WTC11 (cell line): ENCODE results near the gene ZEB2. TPM values are rescaled to one million over a fixed set of nuclear protein-coding genes. Genes with fewer than 3 reads are reported as not detected.
A peak's percentile ranks its signal among the peaks of the same experiment; 100 is the strongest.

ENCODE experiments used
- ATAC-seq: fragments of 200-7000 bp; cut with Tn5 transposase; 2 replicates; pipeline ENCODE4 v1.10.0; 2021; ENCODE audit warnings: mild to moderate bottlenecking, moderate library complexity
- CTCF ChIA-PET: fragments of 300-600 bp; sonication (Branson Sonifier 250); formaldehyde crosslinking; loops from one replicate; lab custom pipeline; 2021; ENCODE audit warnings: antibody characterized with exemption; lab: Charles Lee
- POLR2A ChIA-PET: fragments of 350-600 bp; sonication (Branson Sonifier 250); formaldehyde crosslinking; loops from one replicate; lab custom pipeline; 2021; ENCODE audit warnings: antibody characterized with exemption; lab: Charles Lee
- DNase-seq: peaks from one replicate; pipeline ENCODE4 v3.0.0; 2021; ENCODE audit warnings: low spot score
- H3K27ac Mint-ChIP-seq: 2 replicates; pipeline ENCODE4 v1.8.0; 2021; ENCODE audit warnings: mixed read lengths
- H3K27me3 Mint-ChIP-seq: 2 replicates; pipeline ENCODE4 v1.8.0; 2021; ENCODE audit warnings: low read depth, mild to moderate bottlenecking, moderate library complexity, mixed read lengths
- H3K36me3 Mint-ChIP-seq: 2 replicates; pipeline ENCODE4 v1.8.0; 2021; ENCODE audit warnings: mixed read lengths
- H3K4me1 Mint-ChIP-seq: 2 replicates; pipeline ENCODE4 v1.8.0; 2022; ENCODE audit warnings: mixed read lengths
- H3K4me3 Mint-ChIP-seq: 2 replicates; pipeline ENCODE4 v1.8.0; 2021; ENCODE audit warnings: mild to moderate bottlenecking, moderate library complexity, mixed read lengths
- H3K9me3 Mint-ChIP-seq: 2 replicates; pipeline ENCODE4 v1.8.0; 2021; ENCODE audit warnings: mixed read lengths
- ARID4B ChIP-seq: sonication (generic); formaldehyde crosslinking; IDR thresholded peaks from 2 replicates; pipeline ENCODE4 v1.8.0; 2023; ENCODE audit warnings: missing genetic modification reagents, mild to moderate bottlenecking, borderline replicate concordance
- ATF3 ChIP-seq: sonication (generic); formaldehyde crosslinking; conservative IDR thresholded peaks from 2 replicates; pipeline ENCODE4 v1.8.1; 2022; ENCODE audit warnings: mild to moderate bottlenecking, missing genetic modification reagents
- CREM ChIP-seq: sonication (generic); formaldehyde crosslinking; IDR thresholded peaks from 2 replicates; pipeline ENCODE4 v1.8.1; 2022; ENCODE audit warnings: mild to moderate bottlenecking, missing genetic modification reagents, moderate library complexity
- ESRRA ChIP-seq: sonication (generic); formaldehyde crosslinking; IDR thresholded peaks from 2 replicates; pipeline ENCODE4 v1.8.1; 2022; ENCODE audit warnings: mild to moderate bottlenecking, missing genetic modification reagents, borderline replicate concordance
- GRHL2 ChIP-seq: fragments of 250-450 bp; sonication (Bioruptor Pico); IDR thresholded peaks from 2 replicates; pipeline ENCODE4 v1.8.0; 2022; ENCODE audit warnings: mild to moderate bottlenecking, moderate library complexity; ENCODE audit not compliant: insufficient replicate concordance, severe bottlenecking
- HMGXB4 ChIP-seq: sonication (generic); formaldehyde crosslinking; IDR thresholded peaks from 2 replicates; pipeline ENCODE4 v1.8.1; 2023; ENCODE audit warnings: mild to moderate bottlenecking, moderate library complexity, missing genetic modification reagents
- IRF1 ChIP-seq: sonication (generic); formaldehyde crosslinking; IDR thresholded peaks from 2 replicates; pipeline ENCODE4 v1.8.0; 2023; ENCODE audit warnings: missing genetic modification reagents
- MYBL2 ChIP-seq: sonication (generic); formaldehyde crosslinking; IDR thresholded peaks from 2 replicates; pipeline ENCODE4 v1.8.1; 2023; ENCODE audit warnings: mild to moderate bottlenecking, moderate library complexity, missing genetic modification reagents
- NFYB ChIP-seq: sonication (generic); formaldehyde crosslinking; conservative IDR thresholded peaks from 2 replicates; pipeline ENCODE4 v1.8.0; 2022; ENCODE audit warnings: low read depth, missing genetic modification reagents
- PRRX2 ChIP-seq: fragments of 250-450 bp; sonication (Bioruptor Pico); IDR thresholded peaks from 2 replicates; pipeline ENCODE4 v1.8.0; 2021; ENCODE audit warnings: mild to moderate bottlenecking
- SMAD3 ChIP-seq: sonication (generic); formaldehyde crosslinking; IDR thresholded peaks from 2 replicates; pipeline ENCODE4 v1.8.0; 2022; ENCODE audit warnings: missing genetic modification reagents, mild to moderate bottlenecking, borderline replicate concordance
- SP1 ChIP-seq: sonication (generic); formaldehyde crosslinking; conservative IDR thresholded peaks from 2 replicates; pipeline ENCODE4 v1.8.1; 2022; ENCODE audit warnings: missing genetic modification reagents
- TP53 ChIP-seq: sonication (generic); formaldehyde crosslinking; IDR thresholded peaks from 2 replicates; pipeline ENCODE4 v1.8.1; 2023; ENCODE audit warnings: mild to moderate bottlenecking, missing genetic modification reagents
- ZBTB43 ChIP-seq: sonication (generic); formaldehyde crosslinking; IDR thresholded peaks from 2 replicates; pipeline ENCODE4 v1.8.1; 2023; ENCODE audit warnings: mild to moderate bottlenecking, missing genetic modification reagents
- ZNF232 ChIP-seq: sonication (generic); formaldehyde crosslinking; IDR thresholded peaks from 2 replicates; pipeline ENCODE4 v1.8.0; 2022; ENCODE audit warnings: mild to moderate bottlenecking, missing genetic modification reagents
- ZNF263 ChIP-seq: sonication (generic); formaldehyde crosslinking; IDR thresholded peaks from 2 replicates; pipeline ENCODE4 v1.8.1; 2022; ENCODE audit warnings: low read depth, mild to moderate bottlenecking, moderate library complexity, missing genetic modification reagents
- ZNF423 ChIP-seq: fragments of 250-450 bp; sonication (Bioruptor Pico); IDR thresholded peaks from 2 replicates; pipeline ENCODE4 v2.1.2; 2022; ENCODE audit warnings: mild to moderate bottlenecking, moderate library complexity
- ZNF512 ChIP-seq: sonication (generic); formaldehyde crosslinking; IDR thresholded peaks from 2 replicates; pipeline ENCODE4 v1.8.1; 2022; ENCODE audit warnings: missing genetic modification reagents, borderline replicate concordance
- ZNF671 ChIP-seq: fragments of 250-450 bp; sonication (Bioruptor Pico); IDR thresholded peaks from 2 replicates; pipeline ENCODE4 v1.8.0; 2021; ENCODE audit warnings: mild to moderate bottlenecking
- total RNA-seq: library from RNA; stranded (reverse); gene quantifications from 3 replicates; pipeline ENCODE4 v1.2.3, GENCODE V29; 2021

ZEB2 gene
- total RNA-seq, 1 experiment from 2014 or later, result 0.42 TPM

GRCh38 chr2:144553379-144553778 lies 33.5 kb upstream of the ZEB2 start:
- CTCF ChIA-PET, result no interaction called here
- Mint-ChIP-seq H3K9me3 (no peaks in the 10 kb centered on the region), H3K4me3 (no peak overlapping the region), H3K4me1 (peaks cover 20% of the 10 kb centered on the region), H3K27me3 (no peaks in the 10 kb centered on the region; the same call in 1 of the 2 replicates), H3K27ac (no peak overlapping the region), H3K36me3 (no peaks in the 10 kb centered on the region)
- no peak for TF ChIP-seq GRHL2 (CRISPR knock-in tag)
- no peak for TF ChIP-seq TP53 (CRISPR knock-in tag)
- TF ChIP-seq ZNF423 (CRISPR knock-in tag), result no peak
- no peak for TF ChIP-seq PRRX2
- TF ChIP-seq CREM (CRISPR knock-in tag), result no peak
- TF ChIP-seq IRF1 (CRISPR knock-in tag), result no peak
- TF ChIP-seq NFYB (CRISPR knock-in tag), result no peak
- ATAC-seq (no peak), DNase-seq (no peak)
- POLR2A ChIA-PET, result interaction anchor here (0.7 kb wide), 1 partner anchor 43 kb away, joined by 4 read pairs; no protein-coding TSS in a partner anchor

- DNase-seq (no peak), ATAC-seq (no peak)
- H3K4me1 Mint-ChIP-seq, result peaks cover 26% of the 10 kb centered on the region
- no peak overlapping the region for H3K27ac Mint-ChIP-seq
- no peaks in the 10 kb centered on the region; the same call in 1 of the 2 replicates for H3K27me3 Mint-ChIP-seq
- H3K36me3 Mint-ChIP-seq, result no peaks in the 10 kb centered on the region
- H3K4me3 Mint-ChIP-seq, result no peak overlapping the region
- H3K9me3 Mint-ChIP-seq, result no peaks in the 10 kb centered on the region
- ChIA-PET CTCF (no interaction called here), POLR2A (interaction anchor here (0.7 kb wide), 1 partner anchor 43 kb away, joined by 4 read pairs; no protein-coding TSS in a partner anchor)
- TF ChIP-seq ARID4B (CRISPR knock-in tag), result no peak
- TF ChIP-seq ZNF512 (CRISPR knock-in tag), result 0 out of 2 replicates have a peak, but pooled peaks have one; percentile 44
Measured at GRCh38 chr2:144552821-144553220, 32.9 kb upstream of the ZEB2 start.

- no peak overlapping the region for H3K27ac Mint-ChIP-seq
- DNase-seq (no peak), ATAC-seq (no peak)
- ChIA-PET POLR2A (interaction anchor here (0.6 kb wide), 1 partner anchor 1008 kb away, joined by 6 read pairs; no protein-coding TSS in a partner anchor), CTCF (no interaction called here)
- no peak for TF ChIP-seq ZNF263 (CRISPR knock-in tag)
- no peak for TF ChIP-seq SP1 (CRISPR knock-in tag)
- no peak for TF ChIP-seq ZNF671 (CRISPR knock-in tag)
- no peak for TF ChIP-seq ZNF232
- TF ChIP-seq HMGXB4, result no peak
- no peak for TF ChIP-seq MYBL2 (CRISPR knock-in tag)
- no peak for TF ChIP-seq SMAD3 (CRISPR knock-in tag)
- no peak for TF ChIP-seq ESRRA (CRISPR knock-in tag)
- TF ChIP-seq ZBTB43 (CRISPR knock-in tag), result no peak
- no peak for TF ChIP-seq ATF3 (CRISPR knock-in tag)
- H3K9me3 Mint-ChIP-seq, result no peaks in the 10 kb centered on the region
- H3K4me1 Mint-ChIP-seq, result peaks cover 26% of the 10 kb centered on the region
- H3K4me3 Mint-ChIP-seq, result no peak overlapping the region
- no peaks in the 10 kb centered on the region; the same call in 1 of the 2 replicates for H3K27me3 Mint-ChIP-seq
- no peaks in the 10 kb centered on the region for H3K36me3 Mint-ChIP-seq
Measured at GRCh38 chr2:144550911-144551310, 31.0 kb upstream of the ZEB2 start.
